AG09319 (cell line): ENCODE results near the gene TSSC4.

Source experiments
- DNase-seq: peaks from one replicate; pipeline ENCODE4 v3.0.0-alpha.2; 2010; ENCODE audit warnings: low read depth; ENCODE audit errors: extremely low read depth
- TF ChIP-seq, protein P1 (sequence below): IDR thresholded peaks from 2 replicates; pipeline ENCODE4 v1.5.1; 2011; ENCODE audit warnings: low read depth, mild to moderate bottlenecking, inconsistent platforms, low read length, moderate library complexity

Gene TSSC4

GRCh38 chr11:2369896-2370295 lies 30.7 kb upstream of the TSSC4 start:
- TF ChIP-seq, protein P1, sequence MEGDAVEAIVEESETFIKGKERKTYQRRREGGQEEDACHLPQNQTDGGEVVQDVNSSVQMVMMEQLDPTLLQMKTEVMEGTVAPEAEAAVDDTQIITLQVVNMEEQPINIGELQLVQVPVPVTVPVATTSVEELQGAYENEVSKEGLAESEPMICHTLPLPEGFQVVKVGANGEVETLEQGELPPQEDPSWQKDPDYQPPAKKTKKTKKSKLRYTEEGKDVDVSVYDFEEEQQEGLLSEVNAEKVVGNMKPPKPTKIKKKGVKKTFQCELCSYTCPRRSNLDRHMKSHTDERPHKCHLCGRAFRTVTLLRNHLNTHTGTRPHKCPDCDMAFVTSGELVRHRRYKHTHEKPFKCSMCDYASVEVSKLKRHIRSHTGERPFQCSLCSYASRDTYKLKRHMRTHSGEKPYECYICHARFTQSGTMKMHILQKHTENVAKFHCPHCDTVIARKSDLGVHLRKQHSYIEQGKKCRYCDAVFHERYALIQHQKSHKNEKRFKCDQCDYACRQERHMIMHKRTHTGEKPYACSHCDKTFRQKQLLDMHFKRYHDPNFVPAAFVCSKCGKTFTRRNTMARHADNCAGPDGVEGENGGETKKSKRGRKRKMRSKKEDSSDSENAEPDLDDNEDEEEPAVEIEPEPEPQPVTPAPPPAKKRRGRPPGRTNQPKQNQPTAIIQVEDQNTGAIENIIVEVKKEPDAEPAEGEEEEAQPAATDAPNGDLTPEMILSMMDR, result no peak
- no peak for DNase-seq

DNA sequence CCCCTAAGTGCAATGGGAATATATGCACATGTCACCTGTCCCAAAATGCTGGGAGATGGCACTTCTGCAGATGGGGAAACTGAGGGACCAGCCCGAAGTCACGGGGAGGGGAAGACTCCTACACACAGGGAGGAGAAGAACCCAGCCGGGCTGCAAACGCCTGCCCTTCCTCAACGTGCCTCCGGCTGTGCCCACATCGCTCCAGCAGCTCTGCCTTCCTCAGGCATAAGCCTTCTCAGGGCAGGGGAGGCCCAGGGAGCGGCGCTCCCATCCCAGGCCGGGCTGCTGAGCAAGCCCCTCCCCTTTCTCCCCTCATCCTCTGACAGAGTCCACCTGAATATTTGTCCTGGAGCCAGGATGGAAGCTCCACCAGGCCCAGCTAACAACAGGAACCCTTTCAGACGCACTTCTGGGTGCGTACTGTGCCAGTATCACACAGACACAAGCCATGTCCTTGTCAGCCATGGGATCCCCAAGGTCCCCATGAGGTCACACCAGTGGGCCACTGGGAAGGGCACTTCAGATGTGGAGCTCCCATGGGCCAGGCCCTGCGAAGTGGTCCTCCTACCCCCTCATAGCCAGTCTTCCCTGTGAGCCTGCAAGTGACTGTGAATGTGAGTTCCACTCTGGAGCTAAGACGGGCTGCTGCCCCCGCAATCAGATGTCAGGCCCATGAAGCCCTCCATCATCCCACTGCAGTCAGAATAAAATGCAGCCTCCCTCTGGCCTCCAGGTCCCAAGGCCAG lies 25.9 kb upstream of the TSSC4 start:
- TF ChIP-seq, protein P1, result no peak
- no peak for DNase-seq

DNA sequence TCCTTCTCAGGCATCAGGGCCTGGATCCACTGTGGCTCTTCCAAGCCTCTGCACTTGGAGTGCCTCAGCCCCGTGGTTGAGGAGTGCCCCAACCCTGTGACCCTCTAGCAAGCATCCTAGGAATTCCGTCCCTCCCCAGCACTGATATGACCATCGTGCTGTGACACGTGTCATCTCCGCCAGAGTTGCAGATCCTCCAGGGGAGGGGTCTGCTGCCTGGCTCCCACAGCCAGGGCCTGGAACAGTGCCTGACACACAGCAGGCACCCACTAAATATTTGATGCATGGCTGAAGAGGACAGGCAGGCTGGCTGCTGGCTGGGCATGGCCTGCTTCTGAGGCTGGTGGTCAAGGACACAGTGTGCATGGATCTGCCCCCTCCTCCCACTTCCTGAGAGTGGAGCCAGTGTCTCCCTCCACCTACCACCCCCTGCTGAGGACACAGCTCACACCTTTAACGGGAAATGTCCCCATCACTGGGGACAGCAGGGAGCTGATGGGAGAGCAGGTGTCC lies 25.2 kb upstream of the TSSC4 start:
- TF ChIP-seq, protein P1, result no peak
- no peak for DNase-seq

DNA sequence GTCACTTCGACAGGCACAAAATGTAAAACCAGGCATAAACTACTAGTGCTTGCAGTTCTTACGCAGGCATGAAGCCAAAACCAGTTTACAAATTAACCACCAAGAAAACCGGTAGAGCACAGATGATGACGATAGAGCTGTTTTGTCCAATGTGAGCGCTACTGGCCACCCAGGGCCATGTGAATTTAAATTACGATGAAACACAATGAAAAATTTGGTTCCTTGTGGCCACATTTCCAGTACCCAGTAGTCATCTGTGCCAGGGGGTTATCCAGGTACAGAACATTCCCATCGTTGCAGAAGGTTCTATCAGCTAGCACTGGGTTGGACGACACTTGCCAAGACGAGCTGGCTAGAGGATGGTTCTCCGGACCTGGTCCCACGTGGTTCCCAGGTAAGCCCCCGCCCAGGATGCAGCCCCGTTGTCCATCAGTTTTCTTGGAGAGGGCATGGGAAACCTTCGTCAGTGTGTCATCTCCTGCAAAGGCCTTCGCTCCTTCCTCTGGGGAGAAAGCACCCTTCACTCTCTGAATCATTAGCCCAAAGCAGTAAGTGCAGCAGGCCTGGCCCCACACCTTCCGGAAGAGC lies 24.5 kb upstream of the TSSC4 start:
- TF ChIP-seq, protein P1, result no peak
- no peak for DNase-seq

DNA sequence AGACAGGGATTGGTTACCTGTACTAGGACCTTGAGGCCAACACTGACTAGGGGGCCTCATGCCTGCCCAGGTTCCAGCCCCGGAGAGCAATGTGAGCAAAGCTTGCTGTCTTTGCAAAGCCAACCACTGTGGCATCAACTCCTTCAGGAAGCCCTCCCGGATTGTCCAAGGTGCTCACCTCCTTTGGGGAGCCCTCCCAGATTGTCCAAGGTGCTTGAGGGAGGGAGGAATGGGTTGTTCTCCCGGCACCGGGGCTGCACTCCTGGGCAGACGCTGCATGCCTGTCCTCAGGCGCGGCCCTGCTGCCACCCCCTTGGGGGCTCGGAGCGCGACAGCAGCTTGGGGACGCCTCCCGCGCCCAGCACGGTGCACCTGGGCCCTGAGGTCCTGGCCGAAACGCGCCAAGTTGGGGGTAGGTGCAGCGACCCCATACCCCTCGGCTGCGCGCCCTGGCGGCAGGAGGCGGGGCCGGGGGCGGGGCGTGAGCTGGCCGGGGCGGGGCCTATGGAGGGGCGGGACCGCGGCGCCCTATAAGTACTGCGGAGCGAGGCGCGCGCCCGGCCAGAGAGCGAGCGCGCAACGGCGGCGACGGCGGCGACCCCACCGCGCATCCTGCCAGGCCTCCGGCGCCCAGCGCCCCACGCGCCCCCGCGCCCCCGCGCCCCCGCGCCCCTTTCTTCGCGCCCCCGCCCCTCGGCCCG lies 23.6 kb upstream of the TSSC4 start, which contains the start of gene CD81:
Gene CD81 (plus strand): TSS at position 560 of the 701 bp plus-strand sequence. CDS start 240 bp downstream, outside the sequence.
- TF ChIP-seq, protein P1, result no peak
- DNase-seq, result no peak

GRCh38 chr11:2377511-2378443 lies 22.8 kb upstream of the TSSC4 start:
- DNase-seq, result no peak
- TF ChIP-seq, protein P1, result no peak
